PC-9 (cell line): ENCODE data around the gene ID2. TPM values are rescaled to one million over a fixed set of nuclear protein-coding genes. Genes with fewer than 3 reads are reported as not detected.

Experiments
- BruUV-seq: library from RNA; stranded (reverse); fragments of 400-500 nt; replicated peaks from 2 replicates; lab custom pipeline; 2021; lab: Mats Ljungman, UMichigan
- CTCF ChIA-PET: fragments of 300-600 bp; sonication (Branson Sonifier 250); formaldehyde crosslinking; loops from one replicate; lab custom pipeline; 2022; ENCODE audit warnings: antibody characterized with exemption; lab: Charles Lee
- POLR2A ChIA-PET: fragments of 300-600 bp; sonication (Branson Sonifier 250); formaldehyde crosslinking; loops from one replicate; lab custom pipeline; 2022; ENCODE audit warnings: antibody characterized with exemption; ENCODE audit not compliant: unreplicated experiment; lab: Charles Lee
- DNase-seq, 2 experiments: peaks; one replicate each; pipeline versions ENCODE4 v3.0.0 to v3.0.0-alpha.2; 2015 to 2022; ENCODE audit warnings: mixed read lengths in 1 of 2
- H2AFZ ChIP-seq: fragments of 200-600 bp; sonication (generic); 2 replicates; pipeline ENCODE4 v1.8.1; 2017; ENCODE audit warnings: antibody characterized with exemption
- H3F3A ChIP-seq: fragments of 200-600 bp; sonication (generic); 2 replicates; pipeline ENCODE4 v1.8.1; 2017; ENCODE audit warnings: antibody characterized with exemption, mild to moderate bottlenecking, low read depth; ENCODE audit not compliant: insufficient read depth
- H3K27ac ChIP-seq: fragments of 200-600 bp; sonication (generic); 2 replicates; pipeline ENCODE4 v1.6.1; 2016; ENCODE audit warnings: mixed run types
- H3K27me3 ChIP-seq: fragments of 200-600 bp; sonication (generic); 2 replicates; pipeline ENCODE4 v1.6.1; 2016; ENCODE audit warnings: low read depth, mixed run types; ENCODE audit not compliant: insufficient read depth
- H3K36me3 ChIP-seq: fragments of 200-600 bp; sonication (generic); 2 replicates; pipeline ENCODE4 v1.6.1; 2016; ENCODE audit warnings: low read depth, mixed run types
- H3K4me1 ChIP-seq: fragments of 200-600 bp; sonication (generic); replicated peaks from 2 replicates; pipeline ENCODE4 v1.6.1; 2016; ENCODE audit warnings: mixed run types; ENCODE audit not compliant: insufficient read depth
- H3K4me2 ChIP-seq: fragments of 200-600 bp; sonication (generic); 2 replicates; pipeline ENCODE4 v1.6.1; 2017; ENCODE audit warnings: mixed run types
- H3K4me3 ChIP-seq: fragments of 200-600 bp; sonication (generic); 2 replicates; pipeline ENCODE4 v1.6.1; 2016; ENCODE audit warnings: mixed run types
- H3K79me2 ChIP-seq: fragments of 200-600 bp; sonication (generic); 2 replicates; pipeline ENCODE4 v1.6.1; 2017; ENCODE audit warnings: low read depth, mixed run types
- H3K9me2 ChIP-seq: fragments of 200-600 bp; sonication (generic); 2 replicates; pipeline ENCODE4 v1.8.1; 2017; ENCODE audit warnings: mild to moderate bottlenecking; ENCODE audit not compliant: insufficient read depth
- H3K9me3 ChIP-seq: fragments of 200-600 bp; sonication (generic); 2 replicates; pipeline ENCODE4 v1.8.1; 2016; ENCODE audit warnings: low read depth; ENCODE audit not compliant: insufficient read depth
- H4K20me1 ChIP-seq: fragments of 200-600 bp; sonication (generic); 2 replicates; pipeline ENCODE4 v1.8.1; 2017; ENCODE audit not compliant: insufficient read depth
- CTCF ChIP-seq: fragments of 200-600 bp; sonication (generic); conservative IDR thresholded peaks from 2 replicates; pipeline ENCODE4 v1.6.1; 2017; ENCODE audit warnings: mixed run types, antibody characterized with exemption, mild to moderate bottlenecking, moderate library complexity
- EZH2 ChIP-seq: fragments of 200-600 bp; sonication (generic); IDR thresholded peaks from 2 replicates; pipeline ENCODE4 v1.8.0; 2017; ENCODE audit warnings: antibody characterized with exemption, low read depth
- intact Hi-C: fragments of 100-400 bp; cut with micrococcal nuclease; formaldehyde crosslinking; loops from one replicate; pipeline ENCODE4 v1.10.0; 2022; ENCODE audit not compliant: unreplicated experiment
- total RNA-seq: library from RNA; stranded (reverse); gene quantifications from 2 replicates; pipeline ENCODE4 v1.2.3, GENCODE V29; 2021

ID2 gene
- total RNA-seq, 1 experiment from 2014 or later, result 0.61 TPM

- CTCF ChIA-PET, result no interaction called here
- Histone ChIP-seq H2AFZ (no peak overlapping the region), H3K79me2 (no peaks in the 10 kb centered on the region), H3K9me2 (no peaks in the 10 kb centered on the region), H3K36me3 (no peaks in the 10 kb centered on the region), H3F3A (no peaks in the 10 kb centered on the region), H4K20me1 (no peaks in the 10 kb centered on the region), H3K27ac (no peak overlapping the region), H3K9me3 (no peaks in the 10 kb centered on the region), H3K4me1 (no peaks in the 10 kb centered on the region), H3K4me3 (no peak overlapping the region), H3K4me2 (no peak overlapping the region), H3K27me3 (peaks cover 75% of the 10 kb centered on the region)
- intact Hi-C loops, result no loop called here
- no peak for TF ChIP-seq CTCF
- TF ChIP-seq EZH2, result no peak
- DNase-seq, result no peak
- POLR2A ChIA-PET, result no interaction called here
- BruUV-seq, result no TSS peak
Measured at GRCh38 chr2:8676191-8676920, 5.5 kb upstream of the ID2 start.

GRCh38 chr2:8676921-8677645 is 4.8 kb upstream of the ID2 start:
- H3K9me3 ChIP-seq, result no peaks in the 10 kb centered on the region
- H3K4me3 ChIP-seq, result no peak overlapping the region
- H3K36me3 ChIP-seq, result no peaks in the 10 kb centered on the region
- TF ChIP-seq EZH2, result no peak
- TF ChIP-seq CTCF, result no peak
- ChIA-PET POLR2A (no interaction called here), CTCF (interaction anchor here (0.6 kb wide), 1 partner anchor 85 kb away, joined by 3 read pairs; no protein-coding TSS in a partner anchor)
- H3K4me1 ChIP-seq, result no peaks in the 10 kb centered on the region; the same call in 1 of the 2 replicates
- H4K20me1 ChIP-seq, result no peaks in the 10 kb centered on the region
- no peak overlapping the region for H3K27ac ChIP-seq
- peaks cover 70% of the 10 kb centered on the region for H3K27me3 ChIP-seq
- no TSS peak for BruUV-seq
- intact Hi-C loops, result no loop called here
- DNase-seq, result no peak
- H3K9me2 ChIP-seq, result no peaks in the 10 kb centered on the region
- no peaks in the 10 kb centered on the region for H3F3A ChIP-seq
- H3K4me2 ChIP-seq, result no peak overlapping the region
- H3K79me2 ChIP-seq, result no peaks in the 10 kb centered on the region
- H2AFZ ChIP-seq, result no peak overlapping the region

- intact Hi-C loops, result no loop called here
- no peaks in the 10 kb centered on the region for H4K20me1 ChIP-seq
- H3K36me3 ChIP-seq, result no peaks in the 10 kb centered on the region
- no peaks in the 10 kb centered on the region; the same call in 1 of the 2 replicates for H3K4me1 ChIP-seq
- H3F3A ChIP-seq, result 0 out of 2 replicates have a peak, but pooled peaks cover 3% of the 10 kb centered on the region
- no peak for DNase-seq
- no peak overlapping the region for H2AFZ ChIP-seq
- H3K9me3 ChIP-seq, result 0 out of 2 replicates have a peak, but pooled peaks cover 6% of the 10 kb centered on the region
- H3K27me3 ChIP-seq, result peaks cover 72% of the 10 kb centered on the region
- no peak for TF ChIP-seq EZH2
- no TSS peak for BruUV-seq
- CTCF ChIA-PET, result interaction anchor here (0.6 kb wide), 1 partner anchor 84 kb away, joined by 3 read pairs; no protein-coding TSS in a partner anchor
- POLR2A ChIA-PET, result no interaction called here
- H3K79me2 ChIP-seq, result no peaks in the 10 kb centered on the region
- H3K4me3 ChIP-seq, result no peak overlapping the region
- H3K27ac ChIP-seq, result no peak overlapping the region
- H3K9me2 ChIP-seq, result no peaks in the 10 kb centered on the region
- peak overlapping the region; percentile 64 for H3K4me2 ChIP-seq
Measured at GRCh38 chr2:8677646-8678592, 3.9 kb upstream of the ID2 start.
